Measurements from ENCODE around the gene STX8.

Gene STX8

DNA sequence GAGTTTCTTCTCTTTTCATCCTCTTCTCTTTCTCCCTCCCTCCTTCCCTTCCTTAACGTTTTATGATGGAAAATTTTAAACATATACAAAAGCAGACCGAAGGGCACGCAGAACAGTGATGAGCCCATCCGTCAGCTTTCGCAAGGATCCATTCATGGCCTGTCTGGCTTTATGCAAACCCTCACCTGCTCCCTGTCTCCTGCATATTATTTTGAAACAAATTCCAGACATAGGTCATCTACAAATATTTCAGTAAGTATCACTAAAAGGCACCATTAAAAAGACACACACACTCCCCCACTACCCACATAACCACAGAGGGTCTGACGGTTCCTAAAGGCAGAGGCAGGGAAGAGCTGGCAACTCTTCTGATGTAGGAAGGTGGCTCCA is 319.3 kb downstream of the STX8 start:
- no peak for DNase-seq

DNA sequence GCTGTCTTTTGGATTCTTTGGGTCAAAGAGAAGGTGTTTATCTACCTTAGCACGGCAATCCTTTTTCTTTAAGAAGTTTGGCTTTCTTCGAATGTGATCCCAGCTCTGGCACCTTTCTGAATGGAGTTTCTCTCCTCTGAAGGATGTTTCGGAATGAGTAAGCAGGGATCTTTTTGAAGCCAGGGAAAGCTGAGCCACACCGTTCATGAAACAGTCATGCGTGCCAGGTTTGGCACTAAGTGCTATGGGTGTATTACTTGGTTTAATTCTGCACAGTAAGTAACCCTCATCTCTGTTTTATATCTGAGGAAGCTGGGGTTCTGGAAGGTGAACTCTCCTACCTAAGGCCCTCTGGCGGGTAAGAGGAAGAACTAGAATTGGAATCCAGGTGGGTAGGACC is 319.8 kb downstream of the STX8 start:
- no peak for DNase-seq

DNA sequence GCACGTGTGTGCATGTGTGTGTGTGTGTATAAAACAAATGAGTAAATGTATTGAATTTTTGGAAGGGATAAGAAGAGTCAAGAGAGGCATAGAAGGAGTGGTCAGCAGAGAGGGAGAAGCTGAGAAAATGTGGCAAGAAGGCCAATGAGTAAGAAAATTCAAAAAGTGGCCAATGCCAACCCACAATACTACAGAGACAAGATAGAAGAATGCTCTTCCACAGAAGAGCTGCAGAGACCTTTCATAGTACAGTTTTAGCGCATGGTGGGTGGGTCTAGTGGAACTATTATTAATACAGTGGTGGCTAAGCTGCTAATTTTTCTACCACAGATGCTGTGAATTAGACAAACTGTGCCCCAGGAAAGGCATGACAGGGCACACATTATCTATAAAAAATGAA is 320.8 kb downstream of the STX8 start:
- DNase-seq, result no peak

- DNase-seq, result no peak
These were observed 322.3 kb downstream of the STX8 start for GRCh38 chr17:9253308-9253707.

DNA sequence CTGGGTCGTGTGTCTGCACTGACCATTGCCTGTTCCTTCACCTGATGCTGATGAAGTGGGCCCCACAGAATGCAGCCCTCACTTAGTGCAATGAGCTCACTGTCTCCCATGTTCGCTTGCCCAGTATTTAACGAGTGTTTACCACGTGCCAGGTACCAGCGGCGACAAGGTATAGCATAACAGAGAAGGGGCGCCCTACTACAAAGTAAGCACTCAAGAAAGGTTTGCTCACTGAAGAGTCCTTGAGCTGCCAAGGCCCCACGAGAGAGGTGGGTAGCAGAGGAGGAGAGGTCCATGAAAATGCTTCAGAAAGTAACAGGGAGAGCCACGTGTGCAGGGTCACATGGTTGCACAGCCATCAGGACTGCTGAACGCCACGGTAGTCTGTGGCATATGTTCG is 324.3 kb downstream of the STX8 start:
- DNase-seq, result no peak

DNA sequence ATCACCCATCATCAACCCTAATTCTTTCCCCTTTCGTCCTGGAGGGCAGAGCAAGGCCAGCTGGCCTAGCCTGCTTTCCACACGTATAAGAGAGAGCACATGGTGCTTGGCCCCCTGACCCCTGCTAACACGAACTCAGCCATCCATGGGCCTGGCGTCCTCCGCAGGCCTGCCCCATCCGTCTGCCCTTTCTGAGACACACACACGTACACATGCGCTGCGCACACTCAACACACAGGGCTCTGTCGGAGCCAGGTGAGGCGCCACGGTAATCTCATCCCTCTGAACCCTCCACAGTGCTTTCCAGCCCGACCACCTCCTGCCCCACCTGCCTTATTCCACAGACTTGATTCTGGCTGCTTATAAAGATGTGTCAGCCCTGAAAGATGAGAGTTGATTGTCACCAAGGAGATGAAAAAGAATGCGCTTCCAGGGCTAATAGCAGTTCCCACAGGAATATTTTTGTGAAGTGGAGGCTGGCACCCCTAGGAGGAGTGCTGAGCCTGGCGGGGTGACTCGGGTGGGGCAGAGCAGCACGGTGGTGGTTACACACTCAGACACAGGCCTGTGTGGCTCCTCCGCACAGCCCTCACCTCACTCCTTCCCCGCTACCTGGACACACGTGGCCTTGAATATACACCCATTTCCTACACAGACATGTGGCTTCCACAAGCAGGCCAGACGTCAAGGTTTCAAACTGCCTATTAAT is 326.2 kb downstream of the STX8 start:
- DNase-seq, result no peak

DNA sequence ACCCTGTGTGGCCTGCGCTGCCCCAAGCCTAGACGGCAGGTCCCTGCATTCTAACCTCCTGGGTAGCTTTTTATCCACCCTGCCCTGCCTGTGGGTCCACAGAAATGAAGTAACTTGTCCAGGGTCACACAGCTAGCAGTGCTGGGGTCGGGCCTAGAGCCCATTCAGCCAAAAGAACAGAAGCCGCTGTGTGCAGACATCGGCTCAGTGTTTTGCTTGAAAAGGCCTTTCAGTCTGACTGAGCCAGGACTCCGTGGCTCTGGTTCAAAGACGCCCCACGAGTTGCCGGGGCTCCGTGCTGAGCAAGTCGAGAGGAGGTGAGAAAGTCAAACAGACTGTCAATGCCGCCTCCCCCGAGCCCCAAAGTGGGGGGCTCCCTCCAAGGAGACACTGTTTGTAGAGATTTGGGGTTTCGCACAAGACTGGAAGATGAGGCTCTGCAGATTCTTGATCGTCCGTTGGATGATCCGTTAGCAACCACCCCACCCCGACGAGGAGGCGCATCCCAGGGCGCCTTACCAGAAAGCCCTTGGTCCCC is 328.1 kb downstream of the STX8 start:
- DNase-seq, result no peak

- peak; percentile 57 for DNase-seq
These were observed 331.3 kb downstream of the STX8 start for GRCh38 chr17:9244066-9245052.

DNA sequence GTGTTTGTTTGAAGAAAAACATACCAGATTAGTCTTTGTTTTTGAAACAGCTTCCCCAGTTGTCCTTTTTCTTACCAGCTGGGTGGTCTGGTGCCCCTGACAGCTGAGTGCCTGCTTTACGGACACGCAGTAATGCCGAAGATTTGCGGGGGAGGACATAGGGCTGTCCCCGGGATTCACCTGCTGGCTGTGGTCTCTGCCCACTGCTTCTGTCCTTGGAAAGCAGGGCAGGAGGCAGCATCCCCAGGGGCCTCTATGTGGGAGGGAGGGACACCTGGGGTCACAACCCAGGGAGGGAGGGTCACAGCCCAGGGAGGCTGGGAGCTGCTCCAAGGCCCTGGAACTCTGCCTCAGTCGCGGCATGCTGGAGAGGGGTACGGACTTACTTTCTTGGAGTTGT is 332.6 kb downstream of the STX8 start:
- no peak for DNase-seq

DNA sequence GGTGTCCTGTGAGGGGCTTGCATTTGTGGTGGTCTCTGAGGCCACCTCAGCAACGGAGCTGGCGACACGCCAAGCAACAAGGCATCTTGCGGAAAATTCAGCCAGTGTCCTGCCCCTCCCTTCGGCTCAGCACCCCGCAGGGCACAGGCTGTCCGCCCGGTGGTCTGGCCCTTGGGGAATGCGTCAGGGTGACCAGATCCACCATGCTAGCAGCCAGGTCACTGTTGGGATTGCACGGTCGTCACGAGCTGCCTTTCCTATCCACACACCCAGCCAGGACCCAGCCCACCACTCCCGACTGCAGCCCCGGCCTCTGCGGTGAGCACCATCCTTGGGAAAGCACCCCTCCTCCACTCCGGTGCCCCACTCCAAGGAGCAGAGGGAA is 333.1 kb downstream of the STX8 start:
- no peak for DNase-seq

DNA sequence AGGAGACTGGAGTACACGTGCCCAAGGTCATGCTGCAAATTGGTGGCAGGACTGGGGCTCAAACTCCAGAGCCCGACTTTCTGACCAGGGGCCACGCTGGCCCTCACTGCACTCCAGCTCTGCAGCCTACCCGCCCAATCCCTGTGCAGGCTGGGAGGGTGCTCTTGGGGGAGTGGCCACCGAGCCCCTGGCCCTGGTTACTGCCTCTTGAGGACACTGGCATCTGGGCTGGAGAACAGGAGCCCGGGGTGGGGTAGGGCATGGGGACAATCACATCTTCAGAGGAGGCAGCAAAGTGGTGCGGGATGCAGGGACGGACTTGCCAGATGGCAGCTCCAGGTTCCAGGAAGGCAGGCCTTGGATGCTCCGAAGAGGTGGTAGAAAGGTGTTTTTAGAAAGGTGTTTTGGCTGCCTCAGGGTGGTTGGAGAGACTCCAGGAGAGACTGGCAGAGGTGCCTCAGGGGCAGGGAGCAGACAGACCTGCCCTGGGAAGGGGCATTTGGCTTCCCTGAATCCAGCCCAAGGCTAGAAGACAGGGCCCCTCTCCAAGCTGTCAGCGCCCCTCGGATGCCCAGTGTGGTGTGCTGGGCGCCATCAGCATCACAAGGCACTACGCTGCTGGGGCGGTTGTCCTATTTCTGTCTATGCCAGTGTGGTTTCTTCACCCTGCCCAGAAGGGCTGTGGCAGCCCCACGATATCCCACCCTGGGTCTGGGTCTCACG is 333.7 kb downstream of the STX8 start:
- DNase-seq, result no peak

DNA sequence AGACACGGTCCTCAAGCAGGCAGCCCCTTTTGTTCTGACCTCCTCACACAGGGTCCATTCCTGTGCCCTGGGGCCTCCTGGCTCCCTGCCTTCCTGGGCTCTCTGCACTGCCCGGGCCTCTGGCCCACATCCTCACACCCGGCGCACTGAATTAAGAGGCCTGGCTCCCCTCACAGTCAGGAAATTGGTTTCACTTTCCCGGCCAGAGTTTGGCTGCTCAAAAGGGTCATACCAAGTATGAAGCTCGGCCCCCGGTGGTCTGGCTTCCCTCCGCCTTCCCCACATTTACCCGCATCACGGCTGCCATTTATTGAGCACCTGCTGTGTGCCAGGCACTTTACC is 334.3 kb downstream of the STX8 start:
- DNase-seq, result no peak

- DNase-seq, result peak; percentile 56
These were observed 334.8 kb downstream of the STX8 start for GRCh38 chr17:9240659-9241370.

- DNase-seq, result peak; percentile 42
These were observed 335.6 kb downstream of the STX8 start for GRCh38 chr17:9239793-9240658.

DNA sequence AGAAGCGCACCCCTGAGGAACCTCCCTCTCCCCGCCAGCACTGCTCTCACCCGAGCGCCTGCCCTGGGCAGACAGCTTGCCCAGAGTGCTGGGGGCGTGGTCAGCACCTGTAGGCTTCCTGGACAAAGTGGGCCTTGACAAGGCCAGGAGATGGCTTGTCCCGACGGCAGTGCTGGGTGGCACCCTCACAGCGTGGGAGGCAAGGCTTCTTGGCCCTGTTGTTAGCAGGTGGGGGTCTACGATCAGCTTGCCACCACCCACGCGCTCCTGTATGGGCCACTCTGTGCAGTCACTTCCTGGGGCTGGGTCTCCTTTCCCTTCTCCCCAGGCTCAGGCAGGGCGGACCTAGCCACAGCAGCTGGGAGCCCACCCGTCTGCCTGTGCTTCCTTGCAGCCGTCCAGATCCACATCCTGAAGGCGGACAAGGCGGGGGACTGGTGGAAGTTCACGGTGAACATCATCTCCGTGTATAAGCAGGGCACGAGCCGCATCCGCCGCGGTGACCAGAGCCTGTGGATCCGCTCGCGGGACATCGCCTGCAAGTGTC is 336.3 kb downstream of the STX8 start:
- no peak for DNase-seq

DNA sequence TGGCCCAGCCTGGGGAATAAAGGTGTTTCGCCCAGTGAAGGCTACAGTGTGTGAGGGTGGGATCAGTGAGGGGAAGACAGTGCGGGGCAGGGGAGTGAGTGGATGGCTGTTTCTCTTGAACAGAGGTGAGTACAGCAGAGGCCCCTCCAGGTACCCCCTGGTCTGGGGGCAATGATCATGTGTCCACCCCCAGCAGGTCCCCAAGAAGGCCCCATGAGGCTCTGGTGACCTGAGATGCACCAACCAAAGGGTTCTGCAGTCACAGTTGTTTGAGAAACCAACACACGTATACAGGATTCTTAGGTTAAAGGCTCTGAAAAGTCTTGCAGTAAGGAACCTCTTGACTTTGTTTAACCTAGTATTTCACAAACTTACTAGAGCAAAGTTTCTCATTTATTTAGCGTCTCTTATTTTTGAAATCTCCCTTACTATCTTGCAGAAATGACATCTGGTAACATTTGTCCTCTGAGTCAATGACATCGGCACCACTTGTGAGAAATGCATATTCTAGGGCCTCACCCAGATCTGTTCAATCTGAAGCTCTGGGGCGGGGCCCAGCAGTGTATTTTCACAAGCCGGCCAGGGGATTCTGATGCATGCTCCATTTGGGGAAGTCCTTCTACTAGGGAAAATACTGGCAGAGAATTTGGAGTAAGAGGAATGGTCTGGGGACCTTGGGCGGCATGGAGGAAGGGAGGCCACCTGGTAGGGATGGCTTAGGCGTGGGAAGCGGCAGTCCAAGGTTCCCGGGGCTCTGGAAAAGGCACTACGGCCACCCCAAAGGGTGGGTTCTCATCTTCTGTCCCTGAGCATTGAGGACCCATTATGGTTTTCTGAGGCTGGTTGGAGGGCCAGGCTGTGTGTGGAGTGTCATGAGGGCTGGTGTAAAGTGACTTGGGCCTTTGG is 337.0 kb downstream of the STX8 start:
- DNase-seq, result no peak

GRCh38 chr17:9237661-9238301 is 337.8 kb downstream of the STX8 start:
- DNase-seq, result no peak

GRCh38 chr17:9237053-9237410 is 338.6 kb downstream of the STX8 start:
- DNase-seq, result no peak

GRCh38 chr17:9236286-9237052 is 339.2 kb downstream of the STX8 start:
- peak; percentile 53 for DNase-seq
